ENCODE data around the gene RALGPS1. TPM values are rescaled to one million over a fixed set of nuclear protein-coding genes. Genes with fewer than 3 reads are reported as not detected.
"Not testable (repeated sequence)": the region's sequence is repeated elsewhere in the genome, so short reads cannot be mapped to it uniquely, and the experiment has no call there.

The RALGPS1 gene
- total RNA-seq, 2 donors from 2014 or later = 9.3 to 12.6 TPM

DNA sequence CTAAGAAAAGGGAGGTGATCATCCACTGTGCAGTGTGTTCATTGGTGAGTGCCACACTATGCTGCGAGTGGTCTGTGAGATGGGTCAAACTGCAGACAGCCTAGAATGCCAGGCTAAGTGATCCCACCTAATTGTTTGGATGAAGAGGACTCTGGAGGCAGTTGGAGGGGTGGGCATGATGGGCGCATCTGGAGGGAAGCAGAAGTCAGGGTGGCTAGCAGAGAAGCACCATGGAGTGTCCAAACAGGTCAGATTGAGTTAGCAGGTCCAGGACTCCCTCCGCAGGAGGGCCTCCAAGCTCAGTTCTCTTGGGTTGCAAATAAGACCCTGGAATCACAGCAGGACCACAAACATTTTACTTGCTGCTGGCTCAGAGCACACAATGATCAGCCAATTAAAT is 227.7 kb downstream of the RALGPS1 start:
- H3K4me3 Mint-ChIP-seq = no peak overlapping the region
- ATAC-seq (no peak), DNase-seq (no peak)
- no peaks in the 10 kb centered on the region for H3K9me3 ChIP-seq (ENCODE audit: control insufficient read depth, low read length, poor library complexity, severe bottlenecking)
- H3K27me3 Mint-ChIP-seq = no peaks in the 10 kb centered on the region
- peaks cover 8% of the 10 kb centered on the region for H3K4me1 Mint-ChIP-seq
- H3K36me3 Mint-ChIP-seq (ENCODE audit: low read depth) = no peaks in the 10 kb centered on the region
- H3K27ac Mint-ChIP-seq = no peak overlapping the region

DNA sequence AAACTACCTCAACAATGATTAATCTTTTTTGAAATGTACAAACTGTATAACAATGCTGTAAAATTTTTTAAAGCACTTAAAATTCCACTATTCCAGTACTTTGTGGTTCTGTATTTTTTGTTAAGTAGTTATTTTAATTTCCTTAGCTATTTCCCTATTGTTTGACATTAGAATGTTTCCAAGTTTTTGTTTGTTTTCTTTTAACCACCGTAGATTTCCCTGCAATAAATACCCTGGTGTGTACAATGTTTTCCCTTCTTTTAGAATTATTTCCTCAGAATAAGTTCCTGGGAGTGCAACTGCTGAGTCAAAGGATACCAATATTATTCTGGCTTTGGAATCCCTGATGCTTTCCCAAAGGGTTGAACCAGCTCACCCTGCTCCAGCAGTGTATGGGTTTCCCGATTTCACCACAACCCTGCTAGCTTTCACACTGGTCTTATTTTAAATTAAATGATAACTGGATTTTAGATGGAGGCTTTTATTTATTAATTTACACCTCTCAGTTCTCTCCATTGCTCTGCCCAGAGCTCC is 228.4 kb downstream of the RALGPS1 start:
- H3K9me3 ChIP-seq (ENCODE audit: control insufficient read depth, low read length, poor library complexity, severe bottlenecking) = no peaks in the 10 kb centered on the region
- Mint-ChIP-seq H3K4me1 (peaks cover 7% of the 10 kb centered on the region), H3K4me3 (no peak overlapping the region), H3K36me3 (ENCODE audit: low read depth) (no peaks in the 10 kb centered on the region), H3K27ac (no peak overlapping the region), H3K27me3 (no peaks in the 10 kb centered on the region)
- DNase-seq (no peak), ATAC-seq (no peak)

DNA sequence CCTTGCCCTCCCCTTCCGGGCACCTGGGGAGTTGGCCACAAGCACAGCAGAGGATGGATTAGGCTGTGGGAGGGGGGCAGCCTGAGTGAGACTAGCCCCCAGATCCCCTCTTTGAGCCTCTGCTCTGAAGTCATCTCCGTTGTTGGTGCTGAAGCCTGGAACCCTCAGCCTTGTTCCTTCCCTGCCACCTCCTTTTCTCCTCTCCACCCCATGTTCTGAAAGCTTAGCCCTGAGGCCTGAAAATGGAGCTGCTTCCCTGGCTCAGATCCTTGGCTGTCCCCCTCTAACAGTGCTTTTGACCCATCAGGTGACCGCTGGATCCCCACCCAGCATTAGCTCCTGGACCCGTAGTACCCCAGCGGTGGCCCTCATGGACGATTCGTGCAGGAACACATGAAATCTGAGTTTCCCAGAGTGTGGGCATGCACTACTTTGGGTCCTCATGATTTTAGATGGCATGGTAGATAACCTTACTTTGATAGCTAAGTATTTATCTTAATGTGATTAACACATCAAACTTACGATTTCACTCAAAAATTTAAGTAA is 229.4 kb downstream of the RALGPS1 start:
- DNase-seq = no peak

DNA sequence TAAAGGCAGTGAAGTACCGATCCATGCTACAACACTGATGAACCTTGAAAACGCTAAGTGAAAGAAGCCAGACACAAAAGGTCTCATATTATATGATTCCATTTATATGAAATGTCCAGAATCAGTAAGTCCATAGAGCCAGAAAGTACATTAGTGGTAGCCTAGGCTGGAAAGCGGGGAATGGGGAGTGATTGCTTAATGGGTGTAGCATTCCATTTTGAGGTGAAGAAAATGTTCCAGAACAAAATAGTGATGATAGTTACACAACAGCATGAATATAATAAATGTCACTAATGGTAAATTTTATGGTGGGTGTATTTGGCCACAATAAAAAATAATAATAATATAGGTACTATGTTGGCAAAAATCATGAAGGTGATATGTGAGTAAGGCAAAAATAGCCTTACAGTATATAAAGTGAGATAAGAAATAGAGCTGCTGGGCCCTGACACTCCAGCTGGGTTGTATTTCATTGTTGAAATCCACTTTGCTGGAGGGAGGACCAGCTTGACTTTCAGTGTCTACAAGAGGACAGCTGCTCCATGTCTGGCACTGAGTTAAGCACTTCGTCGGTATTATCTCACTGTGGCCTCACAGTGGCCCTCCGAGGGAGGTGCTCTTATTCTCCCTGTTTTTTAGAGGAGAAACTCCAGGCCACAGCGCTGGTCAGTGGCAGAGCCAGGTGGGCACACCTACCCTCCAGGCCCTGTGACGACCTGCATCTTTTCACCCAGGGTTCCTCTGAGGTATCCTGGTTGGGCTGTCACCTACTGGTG is 230.3 kb downstream of the RALGPS1 start:
- no peak overlapping the region for H3K4me3 Mint-ChIP-seq
- no peaks in the 10 kb centered on the region for H3K36me3 Mint-ChIP-seq (ENCODE audit: low read depth)
- ATAC-seq (no peak), DNase-seq (no peak)
- peaks cover 6% of the 10 kb centered on the region for H3K4me1 Mint-ChIP-seq
- no peak overlapping the region for H3K27ac Mint-ChIP-seq
- H3K27me3 Mint-ChIP-seq = no peaks in the 10 kb centered on the region
- no peaks in the 10 kb centered on the region for H3K9me3 ChIP-seq (ENCODE audit: control insufficient read depth, low read length, poor library complexity, severe bottlenecking)

More for the DNA sequence above, 229.4 kb downstream of the RALGPS1 start:
- Mint-ChIP-seq H3K4me3 (no peak overlapping the region), H3K27me3 (no peaks in the 10 kb centered on the region), H3K4me1 (peaks cover 6% of the 10 kb centered on the region), H3K36me3 (ENCODE audit: low read depth) (no peaks in the 10 kb centered on the region), H3K27ac (no peak overlapping the region)
- no peak for ATAC-seq
- H3K9me3 ChIP-seq (ENCODE audit: control insufficient read depth, low read length, poor library complexity, severe bottlenecking) = no peaks in the 10 kb centered on the region

DNA sequence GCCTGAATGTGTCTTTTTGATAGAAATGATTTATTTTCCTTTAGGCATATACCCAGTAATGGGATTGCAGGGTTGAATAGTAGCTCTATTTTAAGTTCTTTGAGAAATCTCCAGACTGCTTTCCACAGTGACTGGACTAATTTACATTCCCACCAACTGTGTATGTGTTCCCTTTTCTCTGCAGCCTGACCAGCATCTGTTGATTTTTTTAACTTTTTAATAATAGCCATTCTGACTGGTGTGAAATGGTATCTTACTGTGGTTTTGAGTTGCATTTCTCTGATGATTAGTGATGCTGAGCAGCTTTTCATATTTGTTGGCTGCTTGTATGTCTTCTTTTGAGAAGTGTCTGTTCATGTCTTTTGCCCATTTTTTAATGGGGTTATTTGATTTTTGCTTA is 232.3 kb downstream of the RALGPS1 start:
- not testable (repeated sequence) for DNase-seq; H3K27ac Mint-ChIP-seq; H3K27me3 Mint-ChIP-seq; H3K4me3 Mint-ChIP-seq; H3K9me3 ChIP-seq (ENCODE audit: control insufficient read depth, low read length, poor library complexity, severe bottlenecking); H3K36me3 Mint-ChIP-seq (ENCODE audit: low read depth); ATAC-seq
- H3K4me1 Mint-ChIP-seq = peaks cover 14% of the 10 kb centered on the region

DNA sequence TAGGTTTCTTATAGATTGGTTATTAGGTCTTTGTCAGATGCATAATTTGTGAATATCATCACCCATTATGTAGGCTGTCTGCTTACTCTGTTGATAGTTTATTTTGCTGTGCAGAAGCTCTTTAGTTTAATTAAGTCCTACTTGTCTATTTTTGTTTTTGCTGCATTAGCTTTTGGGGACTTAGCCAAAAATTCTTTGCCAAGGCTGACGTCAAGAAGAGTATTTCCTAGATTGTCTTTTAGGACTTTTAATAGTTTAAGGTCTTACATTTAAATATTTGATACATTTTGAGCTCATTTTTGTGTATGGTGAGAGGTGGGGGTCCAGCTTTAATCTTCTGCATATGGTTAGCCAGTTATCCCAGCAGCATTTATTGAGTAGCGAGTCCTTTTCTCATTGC is 232.7 kb downstream of the RALGPS1 start:
- Mint-ChIP-seq H3K27me3 (no peaks in the 10 kb centered on the region), H3K4me1 (peaks cover 11% of the 10 kb centered on the region), H3K36me3 (ENCODE audit: low read depth) (no peaks in the 10 kb centered on the region), H3K4me3 (no peak overlapping the region), H3K27ac (no peak overlapping the region)
- no peak for ATAC-seq
- DNase-seq = no peak
- no peaks in the 10 kb centered on the region for H3K9me3 ChIP-seq (ENCODE audit: control insufficient read depth, low read length, poor library complexity, severe bottlenecking)

DNA sequence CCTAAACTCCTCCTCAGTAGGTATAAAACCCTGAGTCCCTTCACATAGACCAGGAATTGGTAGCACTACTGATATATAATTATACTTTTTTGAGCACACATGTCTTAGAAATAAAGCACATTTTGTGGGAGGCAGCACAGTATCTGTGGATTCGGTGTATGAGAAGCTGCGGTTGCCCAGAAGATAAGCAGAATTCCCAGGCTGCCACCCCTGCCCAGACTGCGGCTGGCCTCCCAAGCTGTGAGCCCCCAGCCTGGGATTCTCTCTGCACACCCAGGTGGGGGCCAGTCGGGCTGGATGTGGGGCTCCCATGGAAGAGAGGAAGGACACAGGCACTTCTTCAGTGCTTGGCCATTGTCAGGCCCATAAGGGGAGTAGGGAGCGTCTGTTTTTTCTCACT is 233.4 kb downstream of the RALGPS1 start:
- Mint-ChIP-seq H3K27ac (no peak overlapping the region), H3K27me3 (no peaks in the 10 kb centered on the region), H3K36me3 (ENCODE audit: low read depth) (no peaks in the 10 kb centered on the region), H3K4me3 (no peak overlapping the region), H3K4me1 (peaks cover 11% of the 10 kb centered on the region)
- ATAC-seq (no peak), DNase-seq (no peak)
- H3K9me3 ChIP-seq (ENCODE audit: control insufficient read depth, low read length, poor library complexity, severe bottlenecking) = no peaks in the 10 kb centered on the region

DNA sequence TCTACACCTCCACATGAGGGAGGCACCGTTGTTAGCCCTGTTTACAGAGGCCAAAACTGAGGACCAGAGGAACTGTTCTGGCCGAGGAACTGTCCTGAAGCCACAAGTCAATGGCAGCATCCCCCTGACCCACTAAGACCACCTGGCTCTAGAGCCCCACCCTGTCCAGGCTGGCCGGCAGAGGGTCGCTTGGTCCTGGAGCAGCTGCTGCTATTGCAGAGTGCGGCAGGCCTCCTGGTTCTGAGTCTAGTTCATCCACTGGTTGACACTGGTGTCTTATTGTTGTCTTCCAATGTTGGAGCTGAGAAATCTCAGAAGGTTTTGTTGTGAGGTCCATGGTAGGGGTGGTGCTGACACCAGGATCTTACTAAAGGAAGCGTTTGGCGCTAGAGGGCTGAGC is 234.4 kb downstream of the RALGPS1 start:
- H3K4me3 Mint-ChIP-seq = no peak overlapping the region
- no peak for ATAC-seq
- no peak overlapping the region for H3K27ac Mint-ChIP-seq
- no peaks in the 10 kb centered on the region for H3K9me3 ChIP-seq (ENCODE audit: control insufficient read depth, low read length, poor library complexity, severe bottlenecking)
- DNase-seq = no peak
- no peaks in the 10 kb centered on the region for H3K27me3 Mint-ChIP-seq
- no peaks in the 10 kb centered on the region for H3K36me3 Mint-ChIP-seq (ENCODE audit: low read depth)
- H3K4me1 Mint-ChIP-seq = peaks cover 13% of the 10 kb centered on the region

DNA sequence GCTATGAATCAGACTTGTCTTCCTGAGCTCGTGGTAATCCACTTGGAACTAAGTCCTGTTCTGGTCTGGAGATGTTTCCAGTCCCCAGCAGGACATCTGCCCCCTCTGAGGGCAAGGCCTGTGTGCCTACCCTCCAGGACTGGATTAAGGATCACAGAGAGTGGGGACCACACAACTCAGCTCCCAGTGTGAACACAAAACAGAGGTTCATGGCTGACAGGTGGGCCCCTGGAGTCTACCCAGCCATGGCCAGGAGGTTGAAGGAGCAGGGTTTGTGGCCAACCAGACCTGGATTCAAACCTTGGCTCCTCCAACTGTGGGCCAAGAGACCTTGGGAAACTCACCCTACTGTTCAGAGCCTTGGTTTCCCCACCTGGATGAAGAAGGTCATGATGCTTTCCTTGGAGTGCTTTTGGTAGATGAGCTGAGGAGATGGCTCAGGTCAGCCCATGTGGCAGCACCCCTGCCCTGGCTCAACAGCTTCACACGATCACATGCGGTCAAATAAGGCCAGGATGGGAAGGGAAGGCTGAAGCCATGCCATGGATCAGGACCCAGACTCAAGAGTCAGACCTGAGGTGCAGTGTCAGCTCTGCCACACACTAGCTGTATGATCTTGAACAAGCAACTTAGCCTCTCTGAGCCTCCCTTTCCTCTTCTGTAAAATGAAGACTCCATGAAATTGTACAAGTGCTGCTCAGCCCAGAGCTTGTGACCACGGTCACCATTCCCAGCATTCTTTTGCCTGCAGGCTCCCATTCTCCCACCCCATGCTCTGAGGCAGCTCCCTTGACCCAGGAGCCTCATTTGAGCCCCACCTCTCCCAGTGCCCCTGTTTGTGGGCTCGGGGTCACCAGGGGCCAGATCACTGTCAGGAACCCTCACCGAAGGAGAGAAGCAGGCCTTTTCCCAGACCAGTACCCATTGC is 235.1 kb downstream of the RALGPS1 start:
- no peak for ATAC-seq
- Mint-ChIP-seq H3K27me3 (no peaks in the 10 kb centered on the region), H3K4me3 (no peak overlapping the region), H3K27ac (no peak overlapping the region), H3K36me3 (ENCODE audit: low read depth) (no peaks in the 10 kb centered on the region), H3K4me1 (peaks cover 15% of the 10 kb centered on the region)
- no peaks in the 10 kb centered on the region for H3K9me3 ChIP-seq (ENCODE audit: control insufficient read depth, low read length, poor library complexity, severe bottlenecking)
- DNase-seq = no peak

DNA sequence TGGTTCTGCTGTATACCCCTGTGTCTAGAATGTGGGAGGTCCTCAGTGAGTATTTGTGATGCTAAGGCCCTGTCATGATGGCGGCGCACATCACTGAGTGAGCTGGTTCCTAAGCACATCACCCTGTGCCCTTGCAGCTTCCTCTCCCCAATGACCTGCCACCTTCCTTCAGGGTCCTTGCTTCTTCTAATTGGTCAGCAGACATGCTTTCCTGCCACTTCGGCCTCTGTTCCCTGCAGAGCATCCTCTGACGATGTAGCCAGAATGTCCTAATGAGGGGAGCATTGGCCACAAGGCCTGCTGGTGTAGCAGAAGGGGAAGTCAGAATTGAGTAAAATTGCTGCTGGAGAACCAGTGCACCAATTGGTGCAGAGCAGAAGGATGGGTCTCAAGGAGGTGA is 238.9 kb downstream of the RALGPS1 start:
- no peak for DNase-seq
- no peaks in the 10 kb centered on the region for H3K9me3 ChIP-seq (ENCODE audit: control insufficient read depth, low read length, poor library complexity, severe bottlenecking)

DNA sequence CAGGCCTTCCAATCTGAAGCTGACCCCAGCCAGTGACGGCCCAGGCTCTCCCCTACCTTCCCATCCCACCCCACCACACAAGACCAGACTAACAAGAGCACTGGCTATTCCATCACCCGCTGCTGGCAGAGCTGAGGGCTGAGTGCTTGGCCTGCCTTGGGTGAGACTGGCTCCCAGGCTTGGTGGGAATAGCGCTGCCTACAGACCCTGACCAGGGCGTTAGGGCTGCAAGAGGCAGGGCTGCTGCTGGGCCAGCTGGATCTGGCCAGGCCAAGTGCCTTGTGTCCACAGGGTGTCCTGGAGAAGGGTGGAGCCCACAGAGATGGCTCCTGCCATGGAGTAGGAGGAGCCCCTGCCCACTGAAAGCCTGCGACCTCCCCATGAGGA is 239.4 kb downstream of the RALGPS1 start:
- no peak for DNase-seq
- H3K4me1 Mint-ChIP-seq = peaks cover 24% of the 10 kb centered on the region
- peaks cover 3% of the 10 kb centered on the region for H3K36me3 Mint-ChIP-seq (ENCODE audit: low read depth)
- H3K27ac Mint-ChIP-seq = no peak overlapping the region
- H3K9me3 ChIP-seq (ENCODE audit: control insufficient read depth, low read length, poor library complexity, severe bottlenecking) = no peaks in the 10 kb centered on the region
- ATAC-seq = no peak
- H3K27me3 Mint-ChIP-seq = no peaks in the 10 kb centered on the region
- H3K4me3 Mint-ChIP-seq = peak overlapping the region; percentile 70

More for the DNA sequence above, 238.9 kb downstream of the RALGPS1 start:
- H3K4me1 Mint-ChIP-seq = peaks cover 24% of the 10 kb centered on the region
- no peaks in the 10 kb centered on the region for H3K27me3 Mint-ChIP-seq
- peaks cover 3% of the 10 kb centered on the region for H3K36me3 Mint-ChIP-seq (ENCODE audit: low read depth)
- no peak overlapping the region for H3K4me3 Mint-ChIP-seq
- no peak for ATAC-seq
- H3K27ac Mint-ChIP-seq = no peak overlapping the region

DNA sequence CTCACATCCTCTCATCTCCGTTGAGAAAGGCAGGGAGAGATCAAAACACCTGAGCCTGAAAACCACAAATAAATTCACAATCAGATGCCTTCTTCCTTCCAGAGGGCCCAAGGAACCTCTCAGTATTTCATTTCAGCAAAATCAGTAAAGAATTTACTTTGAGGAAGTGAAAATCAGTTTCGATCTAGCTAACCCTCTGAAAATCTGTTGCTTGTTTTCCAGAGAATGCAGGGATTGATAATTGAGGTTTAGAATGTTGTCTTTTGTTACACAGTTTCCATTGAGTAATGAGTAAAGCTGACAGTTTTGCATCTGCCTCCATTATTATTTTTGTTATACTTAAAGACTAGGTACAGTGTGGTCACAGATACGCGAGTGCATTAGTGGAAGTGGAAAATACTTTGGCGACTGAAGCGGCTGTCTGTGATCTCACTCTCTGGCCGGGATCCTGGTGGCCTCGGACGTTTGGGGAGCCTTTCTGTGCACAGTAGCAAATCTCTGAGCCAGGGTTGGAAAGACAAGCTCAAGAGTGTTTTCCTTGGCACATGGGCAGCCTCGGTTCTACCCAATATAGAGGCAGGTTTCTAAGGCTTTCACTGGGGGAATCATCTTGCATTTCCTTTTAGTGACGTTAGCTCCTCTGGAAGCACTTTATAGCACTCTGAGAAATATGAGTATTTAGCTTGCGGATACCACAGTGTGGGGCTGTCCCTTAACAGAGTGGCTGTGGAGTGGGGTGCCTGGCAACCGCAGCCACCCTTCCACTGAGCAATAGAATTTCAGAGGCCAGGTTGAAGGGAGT is 240.0 kb downstream of the RALGPS1 start:
- Mint-ChIP-seq H3K27ac (peak overlapping the region; percentile 91), H3K27me3 (no peaks in the 10 kb centered on the region), H3K4me3 (peak overlapping the region; percentile 70), H3K4me1 (peaks cover 24% of the 10 kb centered on the region), H3K36me3 (ENCODE audit: low read depth) (peaks cover 3% of the 10 kb centered on the region)
- H3K9me3 ChIP-seq (ENCODE audit: control insufficient read depth, low read length, poor library complexity, severe bottlenecking) = no peaks in the 10 kb centered on the region
- DNase-seq (no peak), ATAC-seq (peak; percentile 85)

Measured in T-helper 17 cell (primary cell).